ENCODE data around the gene ATP6V0A4.

Gene ATP6V0A4

GRCh38 chr7:138665249-138665648, 132.7 kb downstream of the ATP6V0A4 start:
- no peak for TF ChIP-seq CTCF (IDR thresholded peaks at IDR 0.05; ENCODE audit: extremely low read depth, insufficient read depth, missing control alignments)
- DNase-seq (ENCODE audit: low spot score), result no peak
- in situ Hi-C loops (cut with MboI; ENCODE audit: low pct_unique_long_range_greater_than_20kb, low sequenced_read_pairs, unreplicated experiment), result no loop called here

- in situ Hi-C loops (cut with MboI; ENCODE audit: low pct_unique_long_range_greater_than_20kb, low sequenced_read_pairs, unreplicated experiment), result no loop called here
- DNase-seq (ENCODE audit: low spot score), result peak; percentile 30
- TF ChIP-seq CTCF (IDR thresholded peaks at IDR 0.05; ENCODE audit: extremely low read depth, insufficient read depth, missing control alignments), result no peak
These were observed 134.0 kb downstream of the ATP6V0A4 start for GRCh38 chr7:138663725-138664710.

- no peak for TF ChIP-seq CTCF (IDR thresholded peaks at IDR 0.05; ENCODE audit: extremely low read depth, insufficient read depth, missing control alignments)
- DNase-seq (ENCODE audit: low spot score), result no peak
- in situ Hi-C loops (cut with MboI; ENCODE audit: low pct_unique_long_range_greater_than_20kb, low sequenced_read_pairs, unreplicated experiment), result no loop called here
These were observed 135.0 kb downstream of the ATP6V0A4 start for GRCh38 chr7:138662991-138663320.

- in situ Hi-C loops (cut with MboI; ENCODE audit: low pct_unique_long_range_greater_than_20kb, low sequenced_read_pairs, unreplicated experiment), result no loop called here
- no peak for DNase-seq (ENCODE audit: low spot score)
These were observed 135.7 kb downstream of the ATP6V0A4 start for GRCh38 chr7:138662076-138662990.

GRCh38 chr7:138661069-138661635, 136.8 kb downstream of the ATP6V0A4 start:
- no peak for TF ChIP-seq CTCF (IDR thresholded peaks at IDR 0.05; ENCODE audit: extremely low read depth, insufficient read depth, missing control alignments)
- in situ Hi-C loops (cut with MboI; ENCODE audit: low pct_unique_long_range_greater_than_20kb, low sequenced_read_pairs, unreplicated experiment), result no loop called here
- DNase-seq (ENCODE audit: low spot score), result no peak

More at GRCh38 chr7:138662076-138662990, 135.7 kb downstream of the ATP6V0A4 start:
- no peak for TF ChIP-seq CTCF (IDR thresholded peaks at IDR 0.05; ENCODE audit: extremely low read depth, insufficient read depth, missing control alignments)

- DNase-seq (ENCODE audit: low spot score), result no peak
- in situ Hi-C loops (cut with MboI; ENCODE audit: low pct_unique_long_range_greater_than_20kb, low sequenced_read_pairs, unreplicated experiment), result no loop called here
- TF ChIP-seq CTCF (IDR thresholded peaks at IDR 0.05; ENCODE audit: extremely low read depth, insufficient read depth, missing control alignments), result no peak
These were observed 139.1 kb downstream of the ATP6V0A4 start for GRCh38 chr7:138658889-138659288.
